ENCODE data around the gene POLR1G. TPM values are rescaled to one million over a fixed set of nuclear protein-coding genes. Genes with fewer than 3 reads are reported as not detected.

The POLR1G gene
- total RNA-seq, 2 donors from 2014 or later, result 13.2 to 16.0 TPM

DNA sequence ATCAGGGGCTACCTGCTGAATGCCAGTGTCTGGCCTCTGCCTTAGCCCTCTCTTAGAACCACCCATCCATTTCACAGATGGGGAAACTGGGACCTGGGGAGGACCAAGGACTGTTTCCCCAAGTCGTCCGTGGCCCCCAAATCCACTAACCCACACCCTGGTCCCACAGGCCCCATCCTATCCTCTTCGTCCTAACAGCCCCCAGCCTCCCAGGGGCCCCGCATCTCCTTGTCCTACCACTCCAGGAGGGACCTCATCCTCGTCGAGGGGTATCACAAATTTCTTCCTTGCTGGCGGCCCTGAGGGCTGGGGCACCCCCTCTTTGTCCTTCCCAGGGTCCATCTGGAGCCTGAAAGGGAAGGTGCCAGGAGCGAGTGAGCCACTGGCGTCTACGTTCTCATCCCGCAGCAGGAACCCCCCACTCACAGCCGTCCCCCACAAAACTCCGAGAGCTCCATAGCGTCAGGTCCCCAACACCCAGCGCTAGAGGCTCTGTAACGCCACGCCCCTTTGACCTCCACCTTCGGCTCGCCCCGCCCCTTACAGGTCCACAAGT, 16.7 kb downstream of the POLR1G start:
- peak overlapping the region; percentile 95 for H3K27ac Mint-ChIP-seq
- 7 to 13% methylated on average over 8 to 20 of the region's 20 CpGs for WGBS, 2 experiments (ENCODE audit: insufficient coverage in 1 of 2, insufficient read length in 1 of 2)
- no peaks in the 10 kb centered on the region for H3K27me3 Mint-ChIP-seq (ENCODE audit: insufficient read depth)
- Histone ChIP-seq H3K9me3 (ENCODE audit: control insufficient read depth, low read length) (no peaks in the 10 kb centered on the region), H3K4me3 (ENCODE audit: low read length) (peak overlapping the region; percentile 82), H3K36me3 (ENCODE audit: control insufficient read depth, insufficient read depth, low read length) (peaks cover 1% of the 10 kb centered on the region), H3K4me1 (ENCODE audit: control insufficient read depth, insufficient read depth, low read length) (no peaks in the 10 kb centered on the region), H3K27ac (ENCODE audit: low read depth, low read length) (peak overlapping the region; percentile 6), H3K27me3 (ENCODE audit: control insufficient read depth, insufficient read depth, low read length, poor library complexity, severe bottlenecking) (no peaks in the 10 kb centered on the region), H3K9ac (ENCODE audit: extremely low read depth, low read length, poor library complexity, severe bottlenecking) (peak overlapping the region; percentile 61)
- peaks cover 15% of the 10 kb centered on the region for H3K4me1 Mint-ChIP-seq
- peak overlapping the region; percentile 76 for H3K4me3 Mint-ChIP-seq
- H3K9me3 Mint-ChIP-seq, result no peaks in the 10 kb centered on the region
- no peak for DNase-seq
- TF ChIP-seq, protein P1, sequence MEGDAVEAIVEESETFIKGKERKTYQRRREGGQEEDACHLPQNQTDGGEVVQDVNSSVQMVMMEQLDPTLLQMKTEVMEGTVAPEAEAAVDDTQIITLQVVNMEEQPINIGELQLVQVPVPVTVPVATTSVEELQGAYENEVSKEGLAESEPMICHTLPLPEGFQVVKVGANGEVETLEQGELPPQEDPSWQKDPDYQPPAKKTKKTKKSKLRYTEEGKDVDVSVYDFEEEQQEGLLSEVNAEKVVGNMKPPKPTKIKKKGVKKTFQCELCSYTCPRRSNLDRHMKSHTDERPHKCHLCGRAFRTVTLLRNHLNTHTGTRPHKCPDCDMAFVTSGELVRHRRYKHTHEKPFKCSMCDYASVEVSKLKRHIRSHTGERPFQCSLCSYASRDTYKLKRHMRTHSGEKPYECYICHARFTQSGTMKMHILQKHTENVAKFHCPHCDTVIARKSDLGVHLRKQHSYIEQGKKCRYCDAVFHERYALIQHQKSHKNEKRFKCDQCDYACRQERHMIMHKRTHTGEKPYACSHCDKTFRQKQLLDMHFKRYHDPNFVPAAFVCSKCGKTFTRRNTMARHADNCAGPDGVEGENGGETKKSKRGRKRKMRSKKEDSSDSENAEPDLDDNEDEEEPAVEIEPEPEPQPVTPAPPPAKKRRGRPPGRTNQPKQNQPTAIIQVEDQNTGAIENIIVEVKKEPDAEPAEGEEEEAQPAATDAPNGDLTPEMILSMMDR (conservative IDR thresholded peaks at IDR 0.05), result no peak
- peaks cover 20% of the 10 kb centered on the region for H3K36me3 Mint-ChIP-seq (ENCODE audit: low read depth)

DNA sequence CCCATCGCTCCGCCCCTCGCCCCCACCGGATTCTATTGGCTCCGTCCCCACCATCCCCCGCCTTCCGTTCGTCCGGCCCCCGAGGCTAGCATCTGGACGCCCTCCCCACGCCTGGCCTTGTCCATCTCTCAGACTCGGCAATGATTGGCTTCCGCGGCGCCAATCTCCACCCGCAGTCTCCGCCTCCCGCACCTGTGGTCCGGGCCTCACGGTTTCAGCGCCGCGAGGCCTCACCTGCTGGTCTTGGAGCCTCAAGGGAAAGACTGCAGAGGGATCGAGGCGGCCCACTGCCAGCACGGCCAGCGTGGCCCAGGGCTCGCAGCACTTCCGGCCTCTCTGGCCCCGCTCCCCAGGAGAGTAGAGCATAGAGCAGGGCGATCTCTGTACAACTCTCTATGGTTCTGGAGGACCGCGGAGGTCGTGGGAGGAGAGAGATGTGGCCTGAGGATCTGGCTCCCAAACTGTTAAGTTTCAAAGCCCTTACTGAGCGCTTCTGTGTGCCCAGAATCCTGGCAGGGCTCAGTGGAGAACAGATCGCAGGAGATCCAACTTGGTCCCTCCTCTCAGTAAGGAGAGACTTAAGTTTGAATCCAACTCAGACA, 17.2 kb downstream of the POLR1G start, which contains the start of gene ERCC1:
ERCC1 (minus strand) TSS at position 329 of the 602 bp plus-strand sequence. CDS start 543 bp downstream, outside the sequence.
- DNase-seq, result peak; percentile 100
- Mint-ChIP-seq H3K4me3 (peak within 1 kb of the TSS; percentile 76), H3K4me1 (peaks cover 15% of the 10 kb centered on the region), H3K27me3 (ENCODE audit: insufficient read depth) (no peaks in the 10 kb centered on the region), H3K27ac (peak within 1 kb of the TSS; percentile 95), H3K9me3 (no peaks in the 10 kb centered on the region), H3K36me3 (ENCODE audit: low read depth) (peaks cover 18% of the 10 kb centered on the region)
- peak within 1 kb of the TSS; percentile 82 for H3K4me3 ChIP-seq (ENCODE audit: low read length)
- H3K36me3 ChIP-seq (ENCODE audit: control insufficient read depth, insufficient read depth, low read length), result no peaks in the 10 kb centered on the region
- 0 to 1% methylated on average over 18 to 37 of the region's 37 CpGs for WGBS, 2 experiments (ENCODE audit: insufficient coverage in 1 of 2, insufficient read length in 1 of 2)
- no peaks in the 10 kb centered on the region for H3K4me1 ChIP-seq (ENCODE audit: control insufficient read depth, insufficient read depth, low read length)
- no peaks in the 10 kb centered on the region for H3K9me3 ChIP-seq (ENCODE audit: control insufficient read depth, low read length)
- no peaks in the 10 kb centered on the region for H3K27me3 ChIP-seq (ENCODE audit: control insufficient read depth, insufficient read depth, low read length, poor library complexity, severe bottlenecking)
- H3K9ac ChIP-seq (ENCODE audit: extremely low read depth, low read length, poor library complexity, severe bottlenecking), result peak within 1 kb of the TSS; percentile 61
- TF ChIP-seq, protein P1 (conservative IDR thresholded peaks at IDR 0.05), result no peak
- H3K27ac ChIP-seq (ENCODE audit: low read depth, low read length), result peak within 1 kb of the TSS; percentile 89

DNA sequence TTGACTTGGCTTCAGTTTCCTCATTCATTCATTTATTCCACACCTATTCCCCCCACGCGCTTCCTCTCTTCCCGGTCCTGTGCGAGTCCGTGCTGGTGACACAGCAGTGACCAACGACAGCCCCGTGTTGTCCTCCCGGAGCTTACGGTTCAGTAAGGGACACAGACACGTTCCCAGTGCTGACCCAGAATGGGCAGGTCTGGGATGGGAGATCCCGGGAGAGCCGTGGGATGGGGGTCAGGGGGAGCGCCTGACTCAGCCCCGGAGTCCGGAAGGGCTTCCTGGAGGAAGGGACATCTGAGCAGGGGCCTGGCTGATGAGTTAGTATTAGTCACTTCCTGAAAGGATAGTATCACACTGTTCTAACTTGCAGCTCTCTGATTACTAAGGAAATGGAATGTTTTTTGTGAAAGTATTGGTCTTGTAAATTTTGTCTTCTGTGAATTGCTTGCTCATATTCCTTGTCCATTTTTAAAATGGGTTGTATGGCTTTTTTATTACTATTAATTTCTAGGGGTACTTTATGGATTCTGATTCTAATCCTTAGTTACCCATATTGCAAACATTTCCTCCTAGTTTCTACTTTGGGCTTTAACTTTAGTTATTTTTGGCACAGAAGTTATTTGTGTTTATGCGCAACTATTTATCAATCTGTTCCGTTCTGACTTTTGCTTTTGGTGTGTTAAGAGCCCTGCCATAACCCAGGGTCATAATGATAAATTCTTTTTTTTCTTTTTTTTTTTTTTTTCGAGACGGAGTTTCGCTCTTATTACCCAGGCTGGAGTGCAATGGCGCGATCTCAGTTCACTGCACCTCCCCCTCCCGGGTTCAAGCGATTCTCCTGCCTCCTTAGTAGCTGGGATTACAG, 18.0 kb downstream of the POLR1G start:
- peak overlapping the region; percentile 95 for H3K27ac Mint-ChIP-seq
- H3K9me3 Mint-ChIP-seq, result no peaks in the 10 kb centered on the region

More for the DNA sequence above, 18.0 kb downstream of the POLR1G start:
- peaks cover 14% of the 10 kb centered on the region for H3K36me3 Mint-ChIP-seq (ENCODE audit: low read depth)
- Histone ChIP-seq H3K4me1 (ENCODE audit: control insufficient read depth, insufficient read depth, low read length) (no peaks in the 10 kb centered on the region), H3K9me3 (ENCODE audit: control insufficient read depth, low read length) (no peaks in the 10 kb centered on the region), H3K27ac (ENCODE audit: low read depth, low read length) (peak overlapping the region; percentile 89), H3K9ac (ENCODE audit: extremely low read depth, low read length, poor library complexity, severe bottlenecking) (peak overlapping the region; percentile 35), H3K4me3 (ENCODE audit: low read length) (peak overlapping the region; percentile 82), H3K27me3 (ENCODE audit: control insufficient read depth, insufficient read depth, low read length, poor library complexity, severe bottlenecking) (no peaks in the 10 kb centered on the region), H3K36me3 (ENCODE audit: control insufficient read depth, insufficient read depth, low read length) (no peaks in the 10 kb centered on the region)
- peaks cover 15% of the 10 kb centered on the region for H3K4me1 Mint-ChIP-seq
- peak overlapping the region; percentile 76 for H3K4me3 Mint-ChIP-seq
- 6 to 19% methylated on average over 15 to 24 of the region's 24 CpGs for WGBS, 2 experiments (ENCODE audit: insufficient coverage in 1 of 2, insufficient read length in 1 of 2)
- H3K27me3 Mint-ChIP-seq (ENCODE audit: insufficient read depth), result no peaks in the 10 kb centered on the region
- DNase-seq, result peak; percentile 89
- TF ChIP-seq, protein P1 (conservative IDR thresholded peaks at IDR 0.05), result no peak

All from endodermal cell (in vitro differentiated cells).